DOHH2 (cell line): Measurements from ENCODE around the gene DPP6.

ENCODE experiments used
- CTCF ChIP-seq: fragments of 200-600 bp; sonication (generic); IDR thresholded peaks from one replicate; pipeline ENCODE4 v1.5.1; 2014; ENCODE audit warnings: antibody characterized with exemption, mild to moderate bottlenecking, low read depth, low read length; ENCODE audit not compliant: poor library complexity, severe bottlenecking
- EZH2phosphoT487 ChIP-seq: fragments of 200-600 bp; sonication (generic); IDR thresholded peaks from 2 replicates; pipeline ENCODE4 v1.6.1; 2017; ENCODE audit warnings: borderline replicate concordance, mild to moderate bottlenecking, antibody characterized with exemption, low read length, moderate library complexity, mixed read lengths

DNA sequence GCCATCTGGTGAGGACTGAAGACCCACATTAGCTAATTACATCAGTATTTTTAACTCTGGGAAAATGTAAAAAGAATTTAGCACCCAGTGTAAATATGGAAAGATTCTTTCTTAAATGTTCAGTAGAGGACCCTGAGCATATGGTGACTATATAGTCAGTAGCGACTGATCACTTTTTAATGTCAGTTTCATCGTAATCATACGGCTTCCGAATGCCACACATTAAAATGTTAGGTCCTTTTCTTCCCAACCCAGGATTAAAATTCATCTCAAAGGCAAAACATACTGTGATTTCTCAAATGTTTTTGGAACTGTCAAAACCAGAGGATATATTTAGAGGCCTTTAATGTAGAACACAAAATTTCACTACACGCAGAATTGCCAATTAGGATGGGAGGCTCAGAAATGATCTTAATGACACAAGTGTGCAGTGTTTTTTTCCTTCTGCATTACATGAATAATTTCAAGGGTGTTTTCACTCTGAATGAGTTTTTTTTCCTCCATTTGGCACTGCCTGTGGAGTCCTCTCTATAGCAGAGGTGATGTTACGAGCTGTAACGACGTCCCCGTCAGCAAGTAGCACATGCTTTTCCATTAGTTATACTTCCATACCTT, 568.0 kb downstream of the DPP6 start:
- TF ChIP-seq CTCF: no peak
- no peak for TF ChIP-seq EZH2phosphoT487
